HG03520 (cell line): ENCODE data around the gene LENEP.
A peak's percentile ranks its signal among the peaks of the same experiment; 100 is the strongest.
"Not testable (repeated sequence)": the region's sequence is repeated elsewhere in the genome, so short reads cannot be mapped to it uniquely, and the experiment has no call there.

Experiments used
- ATAC-seq: cut with Tn5 transposase; IDR thresholded peaks from one replicate; pipeline ENCODE4 v1.9.1; 2021; ENCODE audit warnings: mild to moderate bottlenecking, moderate library complexity; ENCODE audit not compliant: unreplicated experiment

The LENEP gene

DNA sequence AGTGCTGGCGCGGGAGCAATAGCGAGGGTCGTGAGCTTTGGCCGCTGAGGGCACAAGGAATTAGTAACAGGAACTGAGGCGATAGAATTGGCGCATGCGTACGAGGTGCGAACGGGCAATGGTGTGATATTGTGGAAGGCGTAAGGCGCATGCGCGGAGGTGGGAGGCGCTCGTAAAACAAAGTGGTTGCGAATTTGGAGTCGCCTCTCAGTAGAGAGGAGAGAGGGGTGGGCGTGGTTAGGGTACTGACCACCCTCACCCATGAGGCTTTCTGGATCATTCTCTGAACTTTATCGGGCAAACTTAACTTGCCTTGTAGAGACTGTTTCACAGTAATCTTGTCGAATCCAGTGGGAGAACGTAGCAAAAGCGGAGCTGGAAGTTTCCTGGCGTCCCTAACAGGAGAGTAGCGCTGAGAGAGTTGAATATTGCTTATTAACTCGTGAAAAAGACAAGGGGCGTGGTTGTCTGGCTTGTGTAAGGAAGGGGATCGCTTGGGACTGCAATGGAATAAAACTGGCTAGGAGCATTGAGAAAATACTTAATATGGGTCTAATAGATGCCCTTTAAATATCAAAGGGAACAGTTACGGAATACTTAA is 18.5 kb upstream of the LENEP start:
- ATAC-seq = peak; percentile 38

DNA sequence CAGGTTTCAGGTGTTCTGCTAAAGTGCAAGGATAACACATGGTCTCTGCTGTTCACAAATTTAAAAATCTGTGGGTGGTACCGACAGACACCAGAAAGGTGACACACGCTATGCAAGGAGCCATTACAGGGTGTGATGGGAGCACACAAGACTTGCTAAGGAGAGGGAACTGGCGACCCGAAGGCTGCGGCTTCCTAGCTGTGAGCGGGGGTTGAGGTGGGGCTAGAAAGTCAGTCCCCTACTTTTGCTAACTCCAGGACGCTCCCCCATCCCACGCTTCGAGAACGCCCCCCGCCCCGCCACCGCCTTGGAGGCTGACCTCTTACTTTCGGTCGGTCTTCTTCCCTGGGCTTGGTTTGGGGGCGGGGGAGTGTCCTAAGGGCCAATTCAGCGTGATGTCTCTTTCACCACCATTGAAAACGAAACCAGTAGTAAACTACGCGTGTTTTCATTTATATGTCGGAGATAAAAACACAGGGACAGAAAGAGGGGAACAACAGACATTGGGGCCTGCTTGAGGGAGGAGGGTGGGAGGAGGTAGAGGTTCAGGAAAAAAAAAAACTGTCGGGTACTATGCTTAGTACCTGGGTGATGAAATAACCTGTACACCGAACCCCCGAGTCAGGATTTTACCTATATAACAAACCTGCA is 17.9 kb upstream of the LENEP start:
- ATAC-seq = no peak

DNA sequence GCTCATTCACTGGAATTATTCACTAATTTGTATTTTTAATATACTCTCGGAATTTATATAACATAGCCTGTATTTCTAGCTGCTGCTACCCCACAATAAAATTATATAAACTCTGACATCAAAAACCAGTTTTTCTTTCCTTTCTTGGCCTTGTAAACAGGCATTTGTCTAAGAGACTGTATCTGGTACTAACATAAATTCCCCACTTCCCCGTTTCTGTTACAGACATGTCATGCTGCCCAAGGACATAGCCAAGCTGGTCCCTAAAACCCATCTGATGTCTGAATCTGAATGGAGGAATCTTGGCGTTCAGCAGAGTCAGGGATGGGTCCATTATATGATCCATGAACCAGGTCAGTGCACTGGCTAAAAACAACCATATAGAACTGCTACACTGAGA is 15.6 kb upstream of the LENEP start:
- ATAC-seq = not testable (repeated sequence)

DNA sequence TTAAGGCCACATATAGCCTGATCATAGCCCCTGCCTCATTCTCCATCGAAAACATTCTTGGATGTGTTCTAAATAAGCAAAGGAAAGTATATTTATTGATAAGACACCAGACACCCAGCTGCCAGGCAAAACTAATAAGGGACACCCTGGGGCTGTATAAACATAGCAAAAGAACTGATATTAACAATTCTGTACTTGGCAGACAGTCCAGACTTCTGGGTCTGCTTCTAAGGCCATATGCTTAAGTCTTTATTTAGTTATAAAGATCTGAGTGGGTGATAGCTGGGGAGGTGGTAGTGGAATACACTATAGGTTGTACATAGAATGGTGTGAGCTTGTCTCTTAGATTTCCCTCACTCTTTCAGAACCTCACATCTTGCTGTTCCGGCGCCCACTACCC is 15.0 kb upstream of the LENEP start:
- no peak for ATAC-seq

DNA sequence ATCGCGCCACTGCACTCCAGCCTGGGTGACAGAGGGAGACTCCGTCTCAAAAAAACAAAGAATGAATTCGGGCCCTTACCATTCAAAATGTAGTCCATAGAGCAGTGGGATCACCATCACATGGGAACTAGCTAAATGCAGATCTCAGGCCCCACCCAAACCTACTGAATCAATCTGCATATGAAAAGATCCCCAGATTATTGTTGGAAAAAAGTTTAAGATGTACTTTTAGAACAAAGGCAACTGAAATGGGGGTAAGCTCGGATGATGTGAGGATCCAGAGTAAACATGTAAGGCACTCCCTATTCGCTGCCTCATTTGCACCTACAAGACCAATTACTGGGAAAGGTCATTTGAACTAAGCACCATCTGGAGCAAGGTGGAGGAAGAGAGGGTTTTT is 11.0 kb upstream of the LENEP start:
- no peak for ATAC-seq

DNA sequence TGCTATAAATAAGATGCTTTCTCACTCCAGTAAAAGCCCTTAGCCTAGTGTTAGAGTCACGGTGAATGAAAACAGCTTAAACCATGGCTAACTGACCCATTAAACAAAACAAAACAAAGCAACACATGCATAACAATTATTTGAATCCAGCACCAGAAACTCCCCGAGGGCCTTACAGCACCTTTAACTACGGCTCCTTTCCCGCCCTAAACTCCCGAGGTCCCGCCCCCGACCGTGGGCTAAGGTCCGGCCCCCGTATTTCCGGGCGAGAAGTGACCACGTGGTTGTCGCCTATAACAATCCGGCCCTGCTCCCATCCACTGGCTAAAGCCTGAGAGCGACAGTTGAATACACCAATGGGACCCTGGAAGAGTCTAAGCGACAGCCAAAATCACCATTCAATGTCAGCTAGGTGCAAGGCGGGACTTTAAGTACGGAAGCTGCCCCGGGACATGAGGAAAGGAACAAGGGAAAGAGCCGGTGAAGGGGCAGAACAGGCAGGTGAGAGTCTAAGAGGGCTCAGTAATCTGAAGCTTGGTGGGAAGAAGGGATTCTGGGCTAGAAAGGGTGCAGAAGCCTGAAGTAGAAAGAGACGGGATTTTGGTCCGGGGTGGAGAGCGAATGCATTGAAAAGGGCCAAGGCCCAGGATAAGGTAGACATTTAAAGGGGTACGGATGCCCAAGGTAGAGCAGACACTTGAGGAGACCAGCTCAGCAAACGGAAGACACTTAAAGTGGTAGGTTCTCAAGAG is 10.3 kb upstream of the LENEP start, which contains the start of gene FLAD1:
TSS of gene FLAD1 (plus strand) at position 448 of the 752 bp plus-strand sequence. CDS start 351 bp downstream, outside the sequence.
- peak; percentile 97 for ATAC-seq

DNA sequence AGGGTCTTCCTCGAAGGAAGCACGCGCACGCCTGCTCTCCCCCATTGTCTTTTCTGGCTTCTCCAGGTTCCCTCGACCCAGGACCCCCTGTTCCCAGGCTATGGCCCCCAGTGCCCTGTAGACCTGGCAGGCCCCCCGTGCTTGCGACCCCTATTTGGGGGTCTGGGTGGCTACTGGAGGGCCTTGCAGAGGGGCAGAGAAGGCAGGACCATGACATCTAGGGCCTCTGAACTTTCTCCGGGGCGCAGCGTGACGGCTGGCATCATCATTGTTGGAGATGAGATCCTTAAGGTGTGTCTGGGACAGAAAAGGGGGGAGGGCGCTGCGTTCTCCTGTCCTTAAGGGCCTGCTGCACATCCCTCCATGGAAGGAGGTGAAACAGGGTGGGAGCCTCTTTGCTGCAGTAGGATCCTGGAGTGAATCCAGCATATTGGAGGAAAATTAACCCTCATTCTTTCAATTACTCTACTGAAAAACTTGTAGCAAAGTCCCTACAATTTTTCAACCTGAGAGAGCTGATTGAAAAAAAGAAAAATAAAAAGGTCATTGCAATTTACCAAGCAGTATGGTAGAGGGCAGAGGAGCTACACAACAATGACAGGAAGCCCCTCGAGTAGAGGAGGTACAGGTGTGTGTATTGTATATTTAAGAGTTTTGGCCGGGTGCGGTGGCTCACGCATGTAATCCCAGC is 9.5 kb upstream of the LENEP start:
- ATAC-seq = no peak

DNA sequence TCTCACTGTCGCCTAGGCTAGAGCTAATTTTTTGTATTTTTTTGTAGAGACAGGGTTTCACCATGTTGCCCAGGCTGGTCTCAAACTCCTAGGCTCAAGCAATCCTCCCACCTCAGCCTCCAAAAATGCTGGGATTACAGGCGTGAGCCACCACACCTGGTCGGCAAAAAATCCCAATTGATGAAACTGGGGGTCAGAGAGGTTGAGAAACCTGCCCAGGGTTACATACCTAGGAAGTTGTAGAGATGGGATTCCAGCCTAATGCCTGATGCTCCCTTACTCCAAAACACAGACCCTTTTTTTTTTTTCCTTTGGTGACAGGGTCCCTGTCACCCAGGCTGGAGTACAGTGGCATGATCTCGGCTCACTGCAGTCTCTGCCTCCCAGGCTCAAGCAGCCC is 6.7 kb upstream of the LENEP start:
- not testable (repeated sequence) for ATAC-seq

DNA sequence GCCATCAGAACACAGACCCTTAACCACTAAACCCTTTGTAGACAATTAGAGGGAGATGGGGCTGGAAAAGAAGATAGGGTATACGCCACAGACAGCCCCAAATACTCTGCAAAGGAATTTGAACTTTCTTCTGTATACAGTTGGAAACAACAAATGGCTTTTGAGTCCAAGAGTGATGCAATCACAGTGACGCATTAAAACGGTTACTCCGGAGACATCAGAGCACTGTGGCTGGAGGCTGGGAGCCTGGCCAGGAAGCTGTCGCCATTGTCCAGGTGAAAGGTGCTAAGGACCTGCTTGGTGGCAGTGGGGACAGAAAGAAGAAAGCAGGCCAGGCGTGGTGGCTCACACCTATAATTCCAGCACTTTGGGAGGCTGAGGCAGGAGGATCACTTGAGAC is 6.1 kb upstream of the LENEP start:
- no peak for ATAC-seq

DNA sequence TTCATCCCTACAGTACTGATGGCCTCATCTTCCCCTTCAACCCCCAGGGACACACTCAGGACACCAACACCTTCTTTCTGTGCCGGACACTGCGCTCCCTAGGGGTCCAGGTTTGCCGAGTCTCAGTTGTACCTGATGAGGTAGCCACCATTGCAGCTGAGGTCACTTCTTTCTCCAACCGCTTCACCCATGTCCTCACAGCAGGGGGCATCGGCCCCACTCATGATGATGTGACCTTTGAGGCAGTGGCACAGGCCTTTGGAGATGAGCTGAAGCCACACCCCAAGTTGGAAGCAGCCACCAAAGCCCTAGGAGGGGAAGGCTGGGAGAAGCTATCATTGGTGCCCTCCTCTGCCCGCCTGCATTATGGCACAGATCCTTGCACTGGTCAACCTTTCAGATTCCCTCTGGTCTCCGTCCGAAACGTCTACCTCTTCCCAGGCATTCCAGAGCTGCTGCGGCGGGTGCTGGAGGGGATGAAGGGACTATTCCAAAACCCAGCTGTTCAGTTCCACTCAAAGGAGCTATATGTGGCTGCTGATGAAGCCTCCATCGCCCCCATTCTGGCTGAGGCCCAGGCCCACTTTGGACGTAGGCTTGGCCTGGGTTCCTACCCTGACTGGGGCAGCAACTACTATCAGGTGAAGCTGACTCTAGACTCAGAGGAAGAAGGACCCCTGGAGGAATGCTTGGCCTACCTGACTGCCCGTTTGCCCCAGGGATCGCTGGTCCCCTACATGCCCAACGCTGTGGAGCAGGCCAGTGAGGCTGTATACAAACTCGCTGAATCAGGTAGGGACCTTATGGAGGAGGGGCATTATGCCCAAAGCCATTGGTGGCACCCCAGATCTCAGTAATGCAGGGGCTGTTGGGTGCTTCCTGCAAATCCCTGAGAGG is 5.1 kb upstream of the LENEP start:
- no peak for ATAC-seq

DNA sequence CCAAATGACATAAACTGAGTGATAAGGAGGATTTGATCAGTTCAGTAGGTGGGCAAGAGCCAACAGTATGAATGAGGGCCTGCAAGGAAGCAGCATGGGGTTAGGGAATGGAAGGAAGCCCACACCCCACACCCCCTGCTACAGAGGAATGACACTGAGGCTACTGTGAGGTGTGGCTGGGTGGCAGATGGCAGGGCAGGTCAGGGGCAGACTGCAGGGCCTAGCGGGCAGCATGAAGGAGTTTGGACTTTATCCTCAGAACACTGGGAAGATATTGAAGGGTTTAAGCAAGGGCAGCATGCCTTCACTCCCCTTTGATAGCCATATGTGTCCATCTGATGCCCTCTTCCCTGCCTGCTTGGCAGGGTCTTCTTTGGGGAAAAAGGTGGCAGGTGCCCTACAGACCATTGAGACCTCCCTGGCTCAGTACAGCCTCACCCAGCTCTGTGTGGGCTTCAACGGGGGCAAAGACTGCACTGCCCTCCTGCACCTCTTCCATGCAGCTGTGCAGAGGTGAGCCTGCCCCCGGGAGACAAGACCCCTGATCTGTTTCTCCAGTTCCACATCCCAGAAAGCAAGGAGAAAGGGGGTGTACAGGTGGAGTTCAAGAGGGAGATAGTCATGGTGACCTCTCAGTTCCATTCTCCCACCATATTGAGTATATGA is 4.1 kb upstream of the LENEP start:
- ATAC-seq = no peak

DNA sequence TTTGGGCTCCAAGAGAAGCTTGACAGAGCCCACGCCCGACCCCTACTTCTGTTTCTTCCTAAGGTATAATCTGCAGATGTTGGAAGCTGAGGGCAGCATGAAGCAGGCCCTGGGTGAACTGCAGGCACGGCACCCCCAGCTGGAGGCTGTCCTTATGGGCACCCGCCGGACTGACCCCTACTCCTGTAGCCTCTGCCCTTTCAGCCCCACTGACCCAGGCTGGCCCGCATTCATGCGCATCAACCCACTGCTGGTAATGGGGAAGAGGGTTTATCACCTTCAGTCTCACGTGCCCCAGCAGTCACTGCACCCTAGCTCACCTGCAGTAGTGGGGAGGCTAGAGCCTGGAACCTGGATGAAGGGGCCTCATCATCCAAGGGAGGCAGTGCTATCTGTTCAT is 3.1 kb upstream of the LENEP start:
- no peak for ATAC-seq

DNA sequence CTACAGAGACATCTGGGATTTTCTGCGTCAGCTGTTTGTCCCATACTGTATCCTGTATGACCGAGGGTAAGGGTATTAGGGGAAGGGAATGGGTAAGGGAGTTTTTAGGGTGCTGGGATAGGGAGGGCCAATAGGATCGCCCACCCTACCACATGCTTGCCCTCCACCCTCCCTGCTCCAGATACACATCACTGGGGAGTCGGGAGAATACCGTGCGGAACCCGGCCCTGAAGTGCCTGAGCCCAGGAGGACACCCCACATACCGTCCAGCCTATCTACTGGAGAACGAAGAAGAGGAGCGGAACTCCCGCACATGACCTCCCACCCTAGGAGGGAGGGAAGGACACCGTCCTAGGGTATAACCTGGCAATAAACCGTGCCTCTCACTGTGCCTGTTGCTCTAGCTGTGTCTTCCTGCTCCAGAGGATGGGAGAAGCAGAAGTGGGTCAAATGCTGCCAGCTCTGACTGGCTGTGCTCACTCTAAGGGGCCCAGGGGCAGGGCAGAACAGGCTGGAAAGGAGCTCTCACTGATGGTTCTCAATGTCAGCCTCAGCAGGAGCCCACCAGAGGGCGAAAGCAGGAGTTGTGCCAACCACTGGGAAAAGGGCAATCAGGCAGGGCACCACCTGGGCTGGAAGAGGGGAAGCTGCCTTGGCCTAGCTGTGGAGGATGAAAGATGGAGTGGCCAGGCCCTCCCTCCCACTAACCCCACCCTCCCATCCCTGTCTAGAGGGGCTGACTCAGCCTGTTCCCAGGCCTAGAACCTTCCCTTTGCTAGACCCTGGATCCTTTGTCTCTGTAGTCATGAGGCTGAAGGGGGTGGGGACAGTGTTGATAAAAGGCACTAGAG is 440 bp upstream of the LENEP start:
- ATAC-seq = no peak

DNA sequence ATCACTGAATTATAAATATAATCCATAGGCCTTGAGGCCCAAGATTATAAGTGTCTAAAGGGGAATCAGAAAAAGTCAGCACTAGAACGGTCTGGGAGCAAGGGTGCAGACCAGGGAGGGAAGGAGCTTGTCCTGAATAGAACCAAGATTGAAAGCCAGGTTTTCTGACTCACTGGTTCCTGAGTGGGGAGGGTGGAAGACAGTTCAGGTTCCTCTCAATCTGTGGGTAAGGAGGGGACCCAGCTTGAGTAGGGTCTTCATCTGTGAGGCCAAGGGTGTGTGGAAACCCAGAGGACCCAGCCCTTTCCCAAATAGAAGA is 842 bp downstream of the LENEP start:
- ATAC-seq = no peak

DNA sequence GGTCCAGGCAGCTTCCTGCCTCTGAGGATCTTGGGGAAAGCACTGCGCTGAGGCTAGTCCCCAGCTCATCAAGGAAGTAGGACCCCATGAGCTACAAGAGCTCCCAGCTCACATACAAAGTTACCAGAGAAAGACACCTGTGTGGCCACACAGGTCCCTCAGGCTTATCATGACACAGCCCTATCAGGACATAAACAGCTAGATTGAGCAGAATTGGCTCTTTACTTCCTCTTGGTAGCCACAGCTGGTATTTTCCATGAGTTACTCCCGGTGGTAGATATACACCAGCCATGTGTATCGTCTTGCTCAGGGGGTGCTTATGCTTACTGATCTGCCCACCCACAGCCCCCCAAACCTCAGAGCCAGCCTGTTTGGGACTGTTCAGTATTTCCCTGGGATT is 1.2 kb downstream of the LENEP start:
- no peak for ATAC-seq

DNA sequence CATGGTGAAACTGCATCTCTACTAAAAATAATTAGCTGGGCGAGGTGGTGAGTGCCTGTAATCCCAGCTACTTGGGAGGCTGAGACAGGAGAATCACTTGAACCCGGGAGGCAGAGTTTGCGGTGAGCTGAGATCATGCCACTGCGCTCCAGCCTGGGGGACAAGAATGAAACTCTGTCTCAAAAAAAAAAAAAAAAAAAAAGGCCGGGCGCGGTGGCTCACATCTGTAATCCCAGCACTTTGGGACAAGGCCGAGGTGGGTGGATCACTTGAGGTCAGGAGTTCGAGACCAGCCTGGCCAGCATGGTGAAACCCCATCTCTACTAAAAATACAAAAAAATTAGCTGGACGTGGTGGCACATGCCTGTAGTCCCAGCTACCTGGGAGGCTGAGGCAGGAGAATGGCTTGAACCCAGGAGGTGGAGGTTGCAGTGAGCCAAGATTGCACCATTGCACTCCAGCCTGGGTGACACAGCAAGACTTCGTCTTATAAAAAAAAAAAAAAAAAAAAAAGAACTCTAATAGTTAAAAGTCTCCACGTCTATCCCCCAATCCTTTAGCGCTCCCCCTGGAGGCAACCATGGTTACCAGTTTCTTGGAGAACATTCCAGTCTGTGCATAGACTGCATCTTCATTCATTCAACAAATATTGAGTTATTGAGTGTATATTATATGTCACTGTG is 2.1 kb downstream of the LENEP start:
- not testable (repeated sequence) for ATAC-seq

DNA sequence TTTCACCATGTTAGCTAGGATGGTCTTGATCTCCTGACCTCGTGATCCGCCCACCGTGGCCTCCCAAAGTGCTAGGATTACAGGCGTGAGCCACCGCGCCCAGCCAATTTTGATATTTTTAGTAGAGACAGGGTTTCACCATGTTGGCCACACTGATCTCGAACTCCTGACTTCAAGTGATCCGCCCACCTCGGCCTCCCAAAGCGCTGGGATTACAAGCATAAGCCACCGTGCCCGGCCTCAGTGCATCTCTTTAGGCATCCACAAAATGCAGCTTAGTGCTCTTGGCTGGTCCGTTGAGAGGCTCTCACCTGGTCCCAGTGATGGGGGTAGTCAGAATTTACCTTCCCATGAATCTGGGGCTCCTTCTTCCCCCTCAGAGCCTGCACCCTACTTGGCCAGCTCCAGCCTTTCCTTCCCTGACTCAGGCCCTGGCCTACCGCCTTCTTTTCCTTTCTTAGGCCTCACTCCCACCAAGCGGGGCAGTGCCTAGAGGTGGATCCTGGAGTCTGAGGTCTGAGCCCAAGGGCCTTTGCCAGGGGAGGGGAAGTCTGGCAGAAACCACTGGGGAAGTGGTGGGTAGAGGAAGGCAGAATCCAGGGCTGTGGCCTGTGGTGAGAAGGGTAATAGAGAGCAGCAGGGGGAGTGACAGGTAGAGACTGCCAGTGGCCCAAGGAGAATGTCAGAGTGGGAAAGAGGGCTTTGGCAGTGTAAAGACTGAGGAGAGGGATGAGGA is 3.7 kb downstream of the LENEP start:
- ATAC-seq = no peak

DNA sequence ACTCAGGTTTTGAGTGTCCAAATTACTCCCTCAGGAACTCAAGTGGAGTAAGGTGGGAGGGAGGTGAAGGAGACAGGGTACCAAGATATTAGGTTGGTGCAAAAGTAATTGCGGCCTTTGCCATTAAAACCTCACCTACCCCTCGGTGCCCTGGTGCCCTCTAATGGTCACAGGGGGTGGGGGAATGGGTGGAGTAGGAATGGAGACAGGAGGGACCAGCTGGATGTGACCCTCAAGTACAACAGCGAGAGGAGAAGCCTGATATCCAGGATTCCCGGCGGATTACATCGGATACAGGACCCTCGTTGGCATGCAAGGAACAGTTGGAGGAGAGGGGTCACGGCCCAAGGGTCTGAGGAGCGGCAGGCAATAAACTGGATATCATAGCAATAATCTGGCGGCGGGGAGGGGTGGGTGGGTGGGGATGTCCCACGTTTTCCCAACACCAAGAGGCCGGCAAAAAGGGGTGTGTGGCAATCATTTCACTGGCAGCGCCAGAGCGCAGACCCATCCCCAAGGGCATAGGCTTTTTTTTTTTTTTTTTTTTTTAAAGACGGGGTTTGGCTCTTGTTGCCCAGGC is 4.9 kb downstream of the LENEP start:
- ATAC-seq = no peak
